ENCODE data around the gene C1QL1.

Gene C1QL1

GRCh38 chr17:44915862-44916780 is 52.0 kb downstream of the C1QL1 start:
- no peak for DNase-seq (ENCODE audit: low read depth, low spot score)
- ChIA-PET POLR2A (no interaction called here), CTCF (interaction anchor here (0.9 to 22.1 kb wide), 3 partner anchors 22 to 101 kb away, joined by 3 to 673 read pairs (median 3); no protein-coding TSS in a partner anchor)
- H3K4me3 ChIP-seq (ENCODE audit: low read depth, low read length) = no peak overlapping the region
- TF ChIP-seq, protein P1, sequence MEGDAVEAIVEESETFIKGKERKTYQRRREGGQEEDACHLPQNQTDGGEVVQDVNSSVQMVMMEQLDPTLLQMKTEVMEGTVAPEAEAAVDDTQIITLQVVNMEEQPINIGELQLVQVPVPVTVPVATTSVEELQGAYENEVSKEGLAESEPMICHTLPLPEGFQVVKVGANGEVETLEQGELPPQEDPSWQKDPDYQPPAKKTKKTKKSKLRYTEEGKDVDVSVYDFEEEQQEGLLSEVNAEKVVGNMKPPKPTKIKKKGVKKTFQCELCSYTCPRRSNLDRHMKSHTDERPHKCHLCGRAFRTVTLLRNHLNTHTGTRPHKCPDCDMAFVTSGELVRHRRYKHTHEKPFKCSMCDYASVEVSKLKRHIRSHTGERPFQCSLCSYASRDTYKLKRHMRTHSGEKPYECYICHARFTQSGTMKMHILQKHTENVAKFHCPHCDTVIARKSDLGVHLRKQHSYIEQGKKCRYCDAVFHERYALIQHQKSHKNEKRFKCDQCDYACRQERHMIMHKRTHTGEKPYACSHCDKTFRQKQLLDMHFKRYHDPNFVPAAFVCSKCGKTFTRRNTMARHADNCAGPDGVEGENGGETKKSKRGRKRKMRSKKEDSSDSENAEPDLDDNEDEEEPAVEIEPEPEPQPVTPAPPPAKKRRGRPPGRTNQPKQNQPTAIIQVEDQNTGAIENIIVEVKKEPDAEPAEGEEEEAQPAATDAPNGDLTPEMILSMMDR (IDR thresholded peaks at IDR 0.05; ENCODE audit: insufficient read depth, low read length, missing control alignments) = no peak

DNA sequence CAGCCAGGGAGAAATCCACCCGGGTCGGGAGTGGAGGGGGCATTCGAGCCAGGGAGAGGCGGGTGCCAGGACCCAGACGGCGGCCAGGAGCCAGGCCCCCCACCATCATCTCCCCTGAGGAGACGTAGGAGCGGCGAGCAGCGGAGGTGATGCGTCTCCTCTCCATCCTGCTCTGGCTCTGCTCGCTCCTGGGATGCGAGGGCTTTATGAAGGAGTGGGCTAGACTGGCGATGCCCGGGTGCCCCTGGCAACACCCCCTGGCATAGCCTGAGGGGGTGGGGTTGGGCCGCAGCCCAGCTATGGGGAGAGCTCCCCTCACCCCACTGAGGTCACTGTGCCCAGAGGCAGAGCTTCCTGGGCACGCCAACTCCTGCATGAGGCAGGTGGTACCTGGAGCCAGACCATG is 52.8 kb downstream of the C1QL1 start, which contains the start of gene GFAP:
Gene GFAP (minus strand): TSS at position 180 of the 406 bp plus-strand sequence. CDS start 14 bp downstream, at position 166.
- H3K4me3 ChIP-seq (ENCODE audit: low read depth, low read length) = no peak within 1 kb of the TSS
- ChIA-PET CTCF (interaction anchor here (1.2 to 22.1 kb wide), 5 partner anchors 11 to 220 kb away, joined by 3 to 673 read pairs (median 5); partner anchors contain the start of gene ACBD4), POLR2A (no interaction called here)
- DNase-seq (ENCODE audit: low read depth, low spot score) = no peak
- TF ChIP-seq, protein P1 (IDR thresholded peaks at IDR 0.05; ENCODE audit: insufficient read depth, low read length, missing control alignments) = no peak

GRCh38 chr17:44914698-44915271 is 53.3 kb downstream of the C1QL1 start:
- H3K4me3 ChIP-seq (ENCODE audit: low read depth, low read length) = no peak overlapping the region
- DNase-seq (ENCODE audit: low read depth, low spot score) = no peak
- ChIA-PET POLR2A (interaction anchor here (0.5 kb wide), 1 partner anchor 121 kb away, joined by 3 read pairs; no protein-coding TSS in a partner anchor), CTCF (interaction anchor here (0.8 to 22.1 kb wide), 6 partner anchors 8 to 221 kb away, joined by 3 to 673 read pairs (median 4); partner anchors contain the start of gene ACBD4)
- TF ChIP-seq, protein P1 (IDR thresholded peaks at IDR 0.05; ENCODE audit: insufficient read depth, low read length, missing control alignments) = no peak

DNA sequence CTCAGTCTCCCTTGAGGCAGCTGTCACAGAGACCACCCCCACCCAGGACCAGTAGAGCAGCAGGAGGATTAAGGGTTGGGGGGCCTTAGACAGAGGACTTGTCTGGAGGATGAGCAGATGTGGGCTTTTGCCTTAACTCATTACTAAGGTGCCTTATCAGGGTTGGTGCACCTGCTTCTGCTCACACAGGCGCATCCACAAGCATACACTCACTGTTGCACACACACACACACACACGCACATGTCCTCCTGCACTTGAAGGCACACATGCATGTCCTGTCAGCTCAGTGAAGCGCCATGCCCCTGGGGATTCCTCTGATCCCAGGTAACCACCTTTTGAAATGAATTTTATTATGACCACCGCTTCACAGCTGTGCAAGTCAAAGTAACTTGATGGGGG is 54.0 kb downstream of the C1QL1 start:
- ChIA-PET CTCF (interaction anchor here (0.8 to 22.1 kb wide), 4 partner anchors 9 to 221 kb away, joined by 3 to 673 read pairs (median 6); partner anchors contain the start of gene ACBD4), POLR2A (no interaction called here)
- TF ChIP-seq, protein P1 (IDR thresholded peaks at IDR 0.05; ENCODE audit: insufficient read depth, low read length, missing control alignments) = no peak
- no peak overlapping the region for H3K4me3 ChIP-seq (ENCODE audit: low read depth, low read length)
- DNase-seq (ENCODE audit: low read depth, low spot score) = no peak

DNA sequence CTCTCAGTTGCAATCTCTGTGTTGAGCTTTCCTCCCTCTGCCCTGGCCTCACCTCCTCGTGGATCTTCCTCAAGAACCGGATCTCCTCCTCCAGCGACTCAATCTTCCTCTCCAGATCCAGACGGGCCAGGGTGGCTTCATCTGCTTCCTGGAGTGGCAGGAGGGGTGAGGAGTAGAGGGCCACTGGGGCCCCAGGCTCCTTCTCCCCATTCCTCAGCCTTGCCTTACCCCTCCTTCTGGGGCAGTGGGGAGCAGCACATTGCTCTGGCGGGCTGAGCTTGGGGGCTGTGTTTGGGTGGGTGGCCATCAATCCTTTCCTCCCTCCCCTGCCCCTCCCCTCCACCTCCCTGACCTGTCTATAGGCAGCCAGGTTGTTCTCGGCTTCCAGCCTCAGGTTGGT is 54.4 kb downstream of the C1QL1 start:
- H3K4me3 ChIP-seq (ENCODE audit: low read depth, low read length) = no peak overlapping the region
- ChIA-PET CTCF (interaction anchor here (1.4 to 22.1 kb wide), 6 partner anchors 6 to 222 kb away, joined by 4 to 673 read pairs (median 24); partner anchors contain the start of genes ACBD4 and EFTUD2), POLR2A (no interaction called here)
- TF ChIP-seq, protein P1 (IDR thresholded peaks at IDR 0.05; ENCODE audit: insufficient read depth, low read length, missing control alignments) = no peak
- no peak for DNase-seq (ENCODE audit: low read depth, low spot score)

Data from AG04449 (cell line).